Endodermal cell (in vitro differentiated cells): Measurements from ENCODE around the gene ARFRP1. TPM values are rescaled to one million over a fixed set of nuclear protein-coding genes. Genes with fewer than 3 reads are reported as not detected.
"Not testable (repeated sequence)": the region's sequence is repeated elsewhere in the genome, so short reads cannot be mapped to it uniquely, and the experiment has no call there.

Source experiments
- DNase-seq: peaks from one replicate; pipeline ENCODE4 v3.0.0-alpha.2; 2017
- H3K27ac ChIP-seq: 2 replicates; pipeline ENCODE4 v1.5.1; 2013; ENCODE audit warnings: mild to moderate bottlenecking, low read depth, low read length, moderate library complexity
- H3K27me3 ChIP-seq: 2 replicates; pipeline ENCODE4 v1.6.1; 2013; ENCODE audit warnings: mild to moderate bottlenecking, low read length, moderate library complexity; ENCODE audit not compliant: insufficient read depth, control insufficient read depth, poor library complexity, severe bottlenecking
- H3K36me3 ChIP-seq: 2 replicates; pipeline ENCODE4 v1.7.0; 2013; ENCODE audit warnings: mild to moderate bottlenecking, low read length, moderate library complexity; ENCODE audit not compliant: control insufficient read depth, insufficient read depth
- H3K4me1 ChIP-seq: one replicate; pipeline ENCODE4 v1.7.0; 2013; ENCODE audit warnings: low read length; ENCODE audit not compliant: control insufficient read depth, insufficient read depth
- H3K4me3 ChIP-seq: 2 replicates; pipeline ENCODE4 v1.5.1; 2013; ENCODE audit warnings: mild to moderate bottlenecking, low read length, moderate library complexity
- H3K9ac ChIP-seq: 2 replicates; pipeline ENCODE4 v1.6.1; 2013; ENCODE audit warnings: mild to moderate bottlenecking, low read length, moderate library complexity; ENCODE audit not compliant: poor library complexity, severe bottlenecking; ENCODE audit errors: extremely low read depth
- H3K9me3 ChIP-seq: 2 replicates; pipeline ENCODE4 v1.6.1; 2013; ENCODE audit warnings: mild to moderate bottlenecking, low read length, moderate library complexity; ENCODE audit not compliant: control insufficient read depth
- H3K27ac Mint-ChIP-seq: 2 replicates; pipeline ENCODE4 v1.8.0; 2020; ENCODE audit warnings: mixed read lengths
- H3K27me3 Mint-ChIP-seq: 2 replicates; pipeline ENCODE4 v1.8.0; 2021; ENCODE audit warnings: mild to moderate bottlenecking, mixed read lengths; ENCODE audit not compliant: insufficient read depth
- H3K36me3 Mint-ChIP-seq: 2 replicates; pipeline ENCODE4 v1.8.0; 2020; ENCODE audit warnings: low read depth, mixed read lengths
- H3K4me1 Mint-ChIP-seq: 2 replicates; pipeline ENCODE4 v1.8.0; 2020; ENCODE audit warnings: mixed read lengths
- H3K4me3 Mint-ChIP-seq: 2 replicates; pipeline ENCODE4 v1.8.0; 2020; ENCODE audit warnings: mild to moderate bottlenecking, moderate library complexity, mixed read lengths
- H3K9me3 Mint-ChIP-seq: 2 replicates; pipeline ENCODE4 v1.8.0; 2020; ENCODE audit warnings: mild to moderate bottlenecking, mixed read lengths
- CTCF ChIP-seq: fragments of 200-600 bp; sonication (generic); conservative IDR thresholded peaks from 2 replicates; pipeline ENCODE4 v1.5.0; 2021; ENCODE audit warnings: antibody characterized with exemption, mild to moderate bottlenecking
- WGBS, 2 experiments: methylation state at CpG; one replicate each; pipeline versions ENCODE4 v1.1.5 to v1.1.7; 2013; ENCODE audit warnings: missing lambda C conversion rate in 2 of 2, mixed read lengths in 1 of 2; ENCODE audit not compliant: insufficient coverage in 1 of 2, insufficient read length in 1 of 2; 5-methylcytosine and 5-hydroxymethylcytosine counted together
- total RNA-seq, 2 donors: library from RNA; stranded (reverse); fragmentation: NEBNext Ultra II Directional in 1 of 2; extraction: Animal tissue kit (Norgen Biotek cat#: 25700) in 1 of 2; gene quantifications; 2 replicates in 1 of 2; 3 replicates in 1 of 2; pipeline ENCODE4 v1.2.1, GENCODE V29; 2021

The ARFRP1 gene
- total RNA-seq, 2 donors from 2014 or later: 41.6 to 46.2 TPM

DNA sequence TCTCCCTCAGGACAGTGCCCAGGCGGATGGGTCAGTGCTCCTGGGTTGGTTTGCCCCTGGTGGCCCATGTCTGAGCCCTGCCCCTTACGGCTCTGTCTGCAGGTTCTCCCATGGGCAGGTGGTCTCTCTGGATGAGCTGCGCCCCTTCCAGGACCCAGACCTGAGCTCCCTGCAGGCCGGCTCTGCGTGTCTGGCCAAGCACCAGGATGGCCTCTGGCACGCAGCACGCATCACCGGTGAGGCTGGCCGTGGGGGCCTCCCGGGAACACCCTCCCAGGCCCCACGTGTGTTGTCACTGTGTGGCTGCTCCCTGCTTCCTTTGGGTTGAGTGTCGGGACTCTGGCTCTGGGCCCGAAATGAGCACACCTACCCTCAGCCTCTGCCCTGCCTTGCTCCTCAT, 25.3 kb upstream of the ARFRP1 start:
- H3K9ac ChIP-seq: no peak overlapping the region
- Mint-ChIP-seq H3K27ac (no peak overlapping the region), H3K4me1 (no peaks in the 10 kb centered on the region), H3K27me3 (peaks cover 1% of the 10 kb centered on the region), H3K9me3 (no peaks in the 10 kb centered on the region), H3K36me3 (peaks cover 28% of the 10 kb centered on the region), H3K4me3 (no peak overlapping the region)
- H3K36me3 ChIP-seq: peaks cover 39% of the 10 kb centered on the region
- H3K4me3 ChIP-seq: no peak overlapping the region
- DNase-seq: no peak
- WGBS, 2 experiments: 96% methylated on average over 13 of the region's 13 CpGs
- no peaks in the 10 kb centered on the region for H3K27me3 ChIP-seq
- H3K4me1 ChIP-seq: no peaks in the 10 kb centered on the region
- no peaks in the 10 kb centered on the region for H3K9me3 ChIP-seq
- no peak overlapping the region for H3K27ac ChIP-seq
- no peak for TF ChIP-seq CTCF

DNA sequence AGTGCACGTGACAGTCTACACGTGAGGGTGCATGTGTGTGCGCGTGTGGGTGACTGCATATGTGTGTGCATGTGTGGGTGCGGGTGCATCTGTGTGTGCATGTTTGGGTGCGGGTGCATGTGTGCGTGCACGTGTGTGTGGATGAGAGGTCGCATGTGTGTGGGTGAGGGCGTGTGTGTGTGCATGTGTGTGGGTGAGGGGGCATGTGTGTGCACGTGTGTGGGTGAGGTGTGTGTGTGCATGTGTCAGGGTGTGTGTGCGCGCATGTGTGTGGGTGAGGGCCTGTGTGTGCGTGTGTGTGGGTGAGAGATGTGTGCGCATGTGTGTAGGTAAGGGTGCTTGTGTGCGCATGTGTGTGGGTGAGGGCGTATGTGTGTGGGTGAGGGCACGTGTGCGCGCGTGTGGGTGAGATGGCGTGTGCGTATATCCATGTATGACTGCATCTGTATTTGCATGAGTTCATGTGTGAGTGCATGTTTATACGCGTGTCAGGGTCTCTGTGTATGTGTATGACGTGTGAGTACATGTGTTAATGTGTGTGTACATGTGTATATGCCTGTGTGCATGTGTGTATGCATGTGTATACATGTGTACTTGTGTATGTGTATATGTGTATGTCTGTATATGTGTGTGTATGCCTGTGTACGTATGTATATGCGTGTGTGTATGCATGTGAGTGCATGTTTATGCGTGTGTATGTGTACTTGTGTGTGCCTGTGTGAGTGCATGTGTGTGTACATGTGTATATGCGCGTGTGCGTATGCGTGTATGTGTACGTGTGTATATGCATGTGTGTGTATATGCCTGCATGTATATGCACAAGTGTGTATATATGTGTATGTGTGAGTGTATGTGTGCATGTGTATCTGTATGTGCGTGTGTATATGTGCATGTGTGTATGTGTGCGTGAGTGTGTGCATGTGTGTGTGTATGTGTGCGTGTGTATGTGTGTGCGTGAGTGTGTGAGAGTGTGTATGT, 24.6 kb upstream of the ARFRP1 start:
- WGBS, 2 experiments: 84 to 88% methylated on average over 21 to 37 of the region's 38 CpGs
- H3K4me3 ChIP-seq: no peak overlapping the region
- peaks cover 31% of the 10 kb centered on the region for H3K36me3 Mint-ChIP-seq
- peaks cover 39% of the 10 kb centered on the region for H3K36me3 ChIP-seq
- H3K4me1 ChIP-seq: no peaks in the 10 kb centered on the region
- no peaks in the 10 kb centered on the region for H3K4me1 Mint-ChIP-seq
- H3K27me3 Mint-ChIP-seq: peaks cover 1% of the 10 kb centered on the region
- no peak overlapping the region for H3K27ac ChIP-seq
- H3K27me3 ChIP-seq: no peaks in the 10 kb centered on the region
- no peak overlapping the region for H3K27ac Mint-ChIP-seq
- no peak overlapping the region for H3K4me3 Mint-ChIP-seq
- TF ChIP-seq CTCF: no peak
- H3K9me3 ChIP-seq: no peaks in the 10 kb centered on the region
- no peaks in the 10 kb centered on the region for H3K9me3 Mint-ChIP-seq
- DNase-seq: no peak
- no peak overlapping the region for H3K9ac ChIP-seq

- Mint-ChIP-seq H3K9me3 (no peaks in the 10 kb centered on the region), H3K36me3 (peaks cover 35% of the 10 kb centered on the region), H3K27ac (no peak overlapping the region), H3K4me3 (no peak overlapping the region), H3K27me3 (no peaks in the 10 kb centered on the region), H3K4me1 (no peaks in the 10 kb centered on the region)
- H3K9me3 ChIP-seq: no peaks in the 10 kb centered on the region
- no peak for DNase-seq
- no peak overlapping the region for H3K27ac ChIP-seq
- H3K4me1 ChIP-seq: no peaks in the 10 kb centered on the region
- WGBS, 2 experiments: 86 to 100% methylated on average over 1 to 3 of the region's 5 CpGs
- H3K4me3 ChIP-seq: no peak overlapping the region
- no peak for TF ChIP-seq CTCF
- H3K27me3 ChIP-seq: no peaks in the 10 kb centered on the region
- H3K9ac ChIP-seq: no peak overlapping the region
- peaks cover 46% of the 10 kb centered on the region for H3K36me3 ChIP-seq
Measured at GRCh38 chr20:63731410-63731809, 23.6 kb upstream of the ARFRP1 start.

DNA sequence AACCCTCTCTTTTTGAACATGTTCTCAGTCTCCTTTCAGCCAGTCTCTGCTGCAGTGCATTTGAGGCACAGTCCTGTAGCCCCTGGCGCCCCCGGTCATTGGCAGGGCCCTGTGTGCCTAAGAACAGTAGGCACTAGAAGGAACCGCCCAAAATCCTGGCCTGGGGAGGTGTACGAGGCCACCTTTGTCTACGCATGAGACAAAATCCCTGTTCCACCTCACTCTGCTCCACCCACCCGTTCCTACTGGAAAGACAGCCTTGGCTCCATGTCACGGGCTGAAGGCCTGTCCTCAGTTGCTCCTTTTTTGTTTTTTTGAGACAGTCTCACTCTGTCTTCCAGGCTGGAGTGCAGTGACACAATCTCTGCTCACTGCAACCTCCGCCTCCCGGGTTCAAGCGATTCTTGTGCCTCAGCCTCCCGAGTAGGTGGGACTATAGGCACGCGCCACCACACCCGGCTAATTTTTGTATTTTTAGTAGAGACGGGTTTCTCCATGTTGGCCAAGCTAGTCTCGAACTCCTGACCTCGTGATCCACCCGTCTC, 22.5 kb upstream of the ARFRP1 start:
- H3K9me3 ChIP-seq, H3K9me3 Mint-ChIP-seq, H3K27ac Mint-ChIP-seq, H3K4me3 Mint-ChIP-seq, H3K4me1 Mint-ChIP-seq, H3K27me3 Mint-ChIP-seq, H3K4me1 ChIP-seq, DNase-seq, H3K27ac ChIP-seq, H3K27me3 ChIP-seq, H3K4me3 ChIP-seq, H3K9ac ChIP-seq: not testable (repeated sequence)
- H3K36me3 ChIP-seq: peaks cover 50% of the 10 kb centered on the region
- 93 to 97% methylated on average over 18 of the region's 18 CpGs for WGBS, 2 experiments
- peaks cover 36% of the 10 kb centered on the region for H3K36me3 Mint-ChIP-seq
